Neural progenitor cell (in vitro differentiated cells): Measurements from ENCODE around the gene KRTAP3-2. TPM values are rescaled to one million over a fixed set of nuclear protein-coding genes. Genes with fewer than 3 reads are reported as not detected.

Experiments
- DNase-seq: peaks from one replicate; pipeline ENCODE4 v3.0.0-alpha.2; 2016; ENCODE audit warnings: low spot score
- H2AFZ ChIP-seq: fragments of 200-600 bp; sonication (generic); replicated peaks from 2 replicates; pipeline ENCODE4 v1.6.1; 2016; ENCODE audit warnings: antibody characterized with exemption
- H3F3A ChIP-seq: fragments of 200-600 bp; sonication (generic); 2 replicates; pipeline ENCODE4 v1.6.1; 2016; ENCODE audit warnings: antibody characterized with exemption, low read depth
- H3K27ac ChIP-seq: fragments of 200-600 bp; sonication (generic); 2 replicates; pipeline ENCODE4 v1.5.1; 2016; ENCODE audit warnings: mild to moderate bottlenecking
- H3K27me3 ChIP-seq: fragments of 200-600 bp; sonication (generic); 2 replicates; pipeline ENCODE4 v1.6.1; 2016; ENCODE audit warnings: mild to moderate bottlenecking, moderate library complexity
- H3K36me3 ChIP-seq: fragments of 200-600 bp; sonication (generic); 2 replicates; pipeline ENCODE4 v1.5.1; 2016
- H3K4me1 ChIP-seq: fragments of 200-600 bp; sonication (generic); 2 replicates; pipeline ENCODE4 v1.6.1; 2016; ENCODE audit warnings: mixed run types
- H3K4me2 ChIP-seq: fragments of 200-600 bp; sonication (generic); 2 replicates; pipeline ENCODE4 v1.6.1; 2016
- H3K4me3 ChIP-seq: fragments of 200-600 bp; sonication (generic); 2 replicates; pipeline ENCODE4 v1.5.1; 2016
- H3K79me2 ChIP-seq: fragments of 200-600 bp; sonication (generic); 2 replicates; pipeline ENCODE4 v1.6.1; 2016; ENCODE audit warnings: low read depth
- H3K9ac ChIP-seq: fragments of 200-600 bp; sonication (generic); 2 replicates; pipeline ENCODE4 v1.6.1; 2016
- H3K9me3 ChIP-seq: fragments of 200-600 bp; sonication (generic); 2 replicates; pipeline ENCODE4 v1.5.1; 2016; ENCODE audit warnings: low read depth
- H4K20me1 ChIP-seq: fragments of 200-600 bp; sonication (generic); 2 replicates; pipeline ENCODE4 v1.6.1; 2016; ENCODE audit warnings: low read depth
- H3K27ac Mint-ChIP-seq: 3 replicates; pipeline ENCODE4 v1.8.0; 2021; ENCODE audit warnings: mixed read lengths
- H3K27me3 Mint-ChIP-seq: 2 replicates; pipeline ENCODE4 v1.8.0; 2022; ENCODE audit warnings: low read depth, mild to moderate bottlenecking, inconsistent platforms, moderate library complexity, mixed read lengths; ENCODE audit not compliant: insufficient read depth
- H3K36me3 Mint-ChIP-seq: 3 replicates; pipeline ENCODE4 v1.8.0; 2021; ENCODE audit warnings: mixed read lengths
- H3K4me1 Mint-ChIP-seq: 3 replicates; pipeline ENCODE4 v1.8.0; 2021; ENCODE audit warnings: mixed read lengths
- H3K4me3 Mint-ChIP-seq: 3 replicates; pipeline ENCODE4 v1.8.0; 2021; ENCODE audit warnings: mild to moderate bottlenecking, moderate library complexity, mixed read lengths
- H3K9me3 Mint-ChIP-seq: 3 replicates; pipeline ENCODE4 v1.8.0; 2020; ENCODE audit warnings: mixed read lengths
- CTCF ChIP-seq: fragments of 200-600 bp; sonication (generic); IDR thresholded peaks from 2 replicates; pipeline ENCODE4 v1.5.1; 2017; ENCODE audit warnings: antibody characterized with exemption, mild to moderate bottlenecking
- EZH2 ChIP-seq: fragments of 200-600 bp; sonication (generic); IDR thresholded peaks from 2 replicates; pipeline ENCODE4 v1.6.1; 2017; ENCODE audit warnings: antibody characterized with exemption, mild to moderate bottlenecking, moderate library complexity
- EZH2phosphoT487 ChIP-seq: fragments of 200-600 bp; sonication (generic); IDR thresholded peaks from 2 replicates; pipeline ENCODE4 v1.6.1; 2017; ENCODE audit warnings: antibody characterized with exemption
- total RNA-seq: library from RNA; depleted of rRNA; stranded (reverse); fragments of >200 nt; gene quantifications from 2 replicates; pipeline ENCODE4 v1.2.3, GENCODE V29; 2015; ENCODE audit warnings: low replicate concordance

KRTAP3-2 gene
- total RNA-seq, 1 donor from 2014 or later: not detected

DNA sequence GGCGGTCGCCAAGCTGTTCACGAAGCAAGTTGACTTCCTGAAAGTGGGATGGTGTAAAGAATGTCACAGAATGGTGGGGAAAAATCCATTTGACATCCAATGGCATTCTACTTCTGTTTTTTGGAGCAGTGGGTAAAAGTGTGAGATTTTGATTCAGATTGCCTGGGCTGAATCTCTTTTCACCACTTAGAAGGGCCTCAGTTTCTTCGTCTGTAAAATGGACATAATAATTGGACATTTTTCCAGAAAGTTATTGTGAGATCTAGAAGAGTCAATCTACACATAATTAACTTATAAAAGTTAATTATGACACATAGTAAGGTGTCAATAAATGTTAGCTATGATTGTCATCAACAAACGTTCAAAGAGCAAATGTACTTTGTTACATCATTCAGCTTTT lies 18.6 kb downstream of the KRTAP3-2 start:
- Mint-ChIP-seq H3K9me3 (no peaks in the 10 kb centered on the region), H3K4me1 (peaks cover 15% of the 10 kb centered on the region), H3K27ac (no peak overlapping the region), H3K4me3 (no peak overlapping the region), H3K36me3 (no peaks in the 10 kb centered on the region), H3K27me3 (no peaks in the 10 kb centered on the region)
- no peaks in the 10 kb centered on the region for H3F3A ChIP-seq
- no peak overlapping the region for H3K9ac ChIP-seq
- DNase-seq: no peak
- no peaks in the 10 kb centered on the region for H4K20me1 ChIP-seq
- H3K27me3 ChIP-seq: no peaks in the 10 kb centered on the region
- no peaks in the 10 kb centered on the region for H3K9me3 ChIP-seq
- H3K79me2 ChIP-seq: no peaks in the 10 kb centered on the region
- no peaks in the 10 kb centered on the region for H3K36me3 ChIP-seq
- no peak overlapping the region for H2AFZ ChIP-seq
- H3K4me2 ChIP-seq: no peak overlapping the region
- no peak for TF ChIP-seq EZH2
- TF ChIP-seq CTCF: no peak
- no peaks in the 10 kb centered on the region for H3K4me1 ChIP-seq
- H3K4me3 ChIP-seq: no peak overlapping the region
- H3K27ac ChIP-seq: no peak overlapping the region

GRCh38 chr17:40980596-40980995 lies 19.1 kb downstream of the KRTAP3-2 start:
- Mint-ChIP-seq H3K36me3 (no peaks in the 10 kb centered on the region), H3K4me1 (peaks cover 15% of the 10 kb centered on the region), H3K27ac (no peak overlapping the region), H3K27me3 (no peaks in the 10 kb centered on the region), H3K4me3 (no peak overlapping the region), H3K9me3 (no peaks in the 10 kb centered on the region)
- no peaks in the 10 kb centered on the region for H3K36me3 ChIP-seq
- H3F3A ChIP-seq: no peaks in the 10 kb centered on the region
- no peaks in the 10 kb centered on the region for H4K20me1 ChIP-seq
- no peaks in the 10 kb centered on the region for H3K4me1 ChIP-seq
- peak overlapping the region; percentile 56 for H2AFZ ChIP-seq
- H3K9ac ChIP-seq: no peak overlapping the region
- H3K4me3 ChIP-seq: no peak overlapping the region
- H3K79me2 ChIP-seq: no peaks in the 10 kb centered on the region
- no peak overlapping the region for H3K4me2 ChIP-seq
- no peaks in the 10 kb centered on the region for H3K9me3 ChIP-seq
- H3K27me3 ChIP-seq: no peaks in the 10 kb centered on the region
- no peak for TF ChIP-seq EZH2phosphoT487
- no peak for TF ChIP-seq CTCF
- TF ChIP-seq EZH2: no peak
- no peak for DNase-seq
- H3K27ac ChIP-seq: no peak overlapping the region

DNA sequence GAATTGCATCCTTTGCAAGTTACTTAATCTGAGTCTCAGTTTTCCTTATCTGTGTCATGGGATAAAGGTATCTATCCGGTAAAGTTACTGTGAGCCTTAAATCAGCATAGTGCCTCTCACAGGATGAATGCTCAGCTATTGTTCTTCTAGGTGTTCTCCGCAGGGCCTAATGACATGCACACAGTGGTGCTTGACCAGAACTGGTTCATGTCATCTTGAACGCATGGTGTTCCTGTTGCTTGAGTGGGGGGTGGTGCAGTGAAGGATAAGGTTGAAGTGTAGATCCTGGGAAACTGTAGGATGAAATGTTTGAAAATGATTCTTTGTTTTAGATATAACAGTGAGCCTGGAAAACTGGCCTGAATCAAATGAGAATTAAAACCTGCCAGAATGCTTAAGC lies 19.6 kb downstream of the KRTAP3-2 start:
- H3K27me3 Mint-ChIP-seq: no peaks in the 10 kb centered on the region
- Histone ChIP-seq H4K20me1 (no peaks in the 10 kb centered on the region), H3K4me3 (no peak overlapping the region), H3K27ac (no peak overlapping the region), H2AFZ (no peak overlapping the region), H3K79me2 (no peaks in the 10 kb centered on the region), H3K4me1 (no peaks in the 10 kb centered on the region), H3K9ac (no peak overlapping the region), H3K4me2 (no peak overlapping the region), H3K9me3 (no peaks in the 10 kb centered on the region), H3K36me3 (no peaks in the 10 kb centered on the region), H3F3A (no peaks in the 10 kb centered on the region), H3K27me3 (no peaks in the 10 kb centered on the region)
- no peaks in the 10 kb centered on the region for H3K9me3 Mint-ChIP-seq
- H3K36me3 Mint-ChIP-seq: no peaks in the 10 kb centered on the region
- TF ChIP-seq EZH2: no peak
- no peak for TF ChIP-seq EZH2phosphoT487
- TF ChIP-seq CTCF: no peak
- DNase-seq: no peak
- H3K27ac Mint-ChIP-seq: no peak overlapping the region
- no peak overlapping the region for H3K4me3 Mint-ChIP-seq
- peaks cover 15% of the 10 kb centered on the region for H3K4me1 Mint-ChIP-seq
